Endometrium (tissue), 2 donors: ENCODE data around the gene CCL27.
A peak's percentile ranks its signal among the peaks of the same experiment; 100 is the strongest.

ENCODE experiments used
- FAIRE-seq: peaks from 2 replicates; lab custom pipeline; 2012; peaks lifted over from hg19 to GRCh38; lab: Jason Lieb, UNC
- donor health status: control.
- donor health status: control.

The CCL27 gene

GRCh38 chr9:34684145-34684544 lies 21.7 kb upstream of the CCL27 start:
- FAIRE-seq = no peak

DNA sequence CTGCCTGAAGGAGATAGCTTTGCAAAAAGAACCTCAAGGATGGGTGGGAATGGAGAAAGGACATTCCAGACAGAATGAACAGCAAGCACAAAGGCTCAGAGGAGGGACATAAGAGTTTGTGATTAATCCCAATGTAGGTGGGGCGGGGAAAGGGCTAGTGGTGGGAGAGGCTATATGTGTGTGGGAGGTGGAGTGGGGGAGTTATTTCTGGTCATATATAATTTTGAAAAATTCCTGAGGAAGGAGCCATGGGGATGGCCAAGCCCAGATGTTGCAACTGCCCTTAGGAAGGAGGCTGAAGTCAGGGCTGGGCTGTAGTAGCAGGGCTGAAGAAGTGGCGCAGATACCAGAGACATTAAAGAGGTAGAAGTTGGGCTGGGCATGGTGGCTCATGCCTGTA lies 13.4 kb upstream of the CCL27 start:
- no peak for FAIRE-seq

DNA sequence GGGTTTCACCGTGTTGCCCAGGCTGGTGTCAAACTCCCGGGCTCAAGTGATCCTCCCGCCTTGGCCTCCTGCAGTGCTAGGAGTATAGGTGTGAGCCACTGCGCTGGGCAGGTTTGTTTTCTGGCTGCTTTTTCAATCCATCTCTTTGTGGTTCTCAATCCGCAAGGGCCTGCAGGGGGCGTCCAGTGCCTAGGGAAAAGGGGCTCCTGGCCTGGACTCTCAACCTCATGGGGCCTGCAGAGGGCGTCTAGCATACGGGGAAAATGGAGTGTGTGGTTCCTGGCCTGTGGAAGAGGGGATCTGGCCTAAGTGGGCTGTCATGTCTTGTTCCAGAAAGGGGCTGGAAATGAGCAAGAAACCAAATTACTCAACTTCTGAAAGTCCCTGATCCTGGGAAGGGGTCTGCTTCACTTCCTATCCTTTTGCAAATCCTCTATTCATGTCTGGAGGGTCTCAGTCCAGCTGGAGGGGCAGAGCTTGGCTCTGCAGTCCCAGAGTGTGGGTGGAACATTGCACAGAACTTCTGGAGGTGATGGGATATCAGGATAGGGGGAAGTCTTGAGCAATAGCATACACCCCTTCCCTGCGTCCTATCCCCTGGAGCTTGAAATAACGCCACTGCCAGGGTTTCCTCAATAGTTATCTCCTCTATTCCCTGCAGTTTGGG lies 12.7 kb upstream of the CCL27 start:
- FAIRE-seq = no peak

DNA sequence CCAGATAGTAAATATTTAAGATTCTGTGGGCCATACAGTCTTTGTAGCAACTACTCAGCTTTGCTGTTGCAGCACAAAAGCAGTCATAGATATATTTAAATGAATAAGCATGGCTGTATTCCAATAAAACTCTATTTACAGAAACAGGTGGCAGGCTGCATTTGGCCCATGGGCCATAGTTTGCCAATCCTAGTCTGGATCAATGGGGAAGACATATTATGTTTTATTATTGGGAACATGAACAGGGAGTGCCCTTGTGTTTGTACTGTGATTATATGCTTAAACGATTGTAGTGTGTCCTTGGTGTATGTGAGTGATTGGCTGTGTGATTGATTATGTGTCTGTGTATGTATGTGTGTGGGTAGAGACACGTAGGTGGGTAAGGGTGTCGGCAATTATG lies 12.0 kb upstream of the CCL27 start:
- FAIRE-seq = no peak

GRCh38 chr9:34671307-34671706 lies 8.8 kb upstream of the CCL27 start:
- FAIRE-seq = no peak

- FAIRE-seq = no peak
Measured at GRCh38 chr9:34669809-34670562, 7.5 kb upstream of the CCL27 start.

DNA sequence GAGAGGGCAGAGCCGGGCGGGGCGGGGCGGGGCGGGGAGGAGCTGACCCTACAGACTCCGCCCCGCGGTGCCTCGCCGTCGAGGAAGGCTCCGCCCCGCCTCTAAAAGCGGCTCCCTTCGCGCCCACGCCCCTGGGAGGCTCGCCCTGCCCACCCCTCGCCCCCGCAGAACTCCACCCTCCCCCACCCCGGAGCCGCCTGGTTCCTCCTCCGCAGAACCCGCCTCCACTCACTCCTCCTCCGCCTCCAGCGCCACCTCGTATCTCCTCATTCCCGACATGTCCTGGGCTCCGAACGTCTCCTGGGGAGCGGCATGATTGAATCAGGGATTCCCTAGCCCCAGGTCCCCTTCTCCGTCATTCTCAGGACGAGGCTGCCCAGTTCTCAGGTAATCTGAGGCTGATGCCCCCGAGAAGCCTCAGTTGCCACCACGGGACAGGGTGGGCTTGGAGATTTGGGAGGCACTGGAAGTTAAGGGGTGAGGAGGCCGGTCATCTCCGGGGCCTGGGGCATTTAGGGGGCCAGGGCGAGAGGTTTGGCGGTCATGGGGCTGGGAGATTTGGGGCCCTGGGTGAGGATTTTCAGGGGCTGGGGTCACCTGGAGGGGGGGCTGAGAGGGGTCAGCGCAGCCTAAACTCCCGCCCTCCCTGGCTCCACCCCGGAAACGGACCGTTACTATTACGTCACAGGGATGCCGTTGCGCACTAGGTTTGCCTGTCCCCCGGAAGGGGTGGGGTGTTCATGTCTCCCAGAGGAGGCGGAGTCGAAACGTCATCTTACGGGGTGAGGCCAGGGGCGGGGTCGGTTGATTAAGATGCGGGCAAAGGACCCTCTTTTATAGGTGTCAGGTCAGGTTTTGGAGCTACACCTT lies 3.2 kb upstream of the CCL27 start:
- FAIRE-seq = peak; percentile 18

DNA sequence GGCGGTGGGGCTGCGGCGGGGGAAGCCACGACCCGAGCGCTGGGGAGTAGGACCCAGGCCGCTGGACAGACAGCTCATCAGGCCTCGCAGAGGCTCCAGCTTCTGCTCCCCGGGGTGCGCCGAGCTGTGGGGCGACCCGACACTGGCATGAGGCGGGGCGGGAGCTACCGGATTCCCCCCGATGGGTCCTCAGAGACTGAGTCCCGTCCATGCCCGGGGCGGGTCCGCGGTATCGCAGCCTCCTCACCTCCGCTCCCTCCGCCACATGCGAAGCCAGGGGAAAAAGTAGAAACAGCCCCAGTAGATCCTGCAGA lies 2.6 kb upstream of the CCL27 start:
- FAIRE-seq = no peak

DNA sequence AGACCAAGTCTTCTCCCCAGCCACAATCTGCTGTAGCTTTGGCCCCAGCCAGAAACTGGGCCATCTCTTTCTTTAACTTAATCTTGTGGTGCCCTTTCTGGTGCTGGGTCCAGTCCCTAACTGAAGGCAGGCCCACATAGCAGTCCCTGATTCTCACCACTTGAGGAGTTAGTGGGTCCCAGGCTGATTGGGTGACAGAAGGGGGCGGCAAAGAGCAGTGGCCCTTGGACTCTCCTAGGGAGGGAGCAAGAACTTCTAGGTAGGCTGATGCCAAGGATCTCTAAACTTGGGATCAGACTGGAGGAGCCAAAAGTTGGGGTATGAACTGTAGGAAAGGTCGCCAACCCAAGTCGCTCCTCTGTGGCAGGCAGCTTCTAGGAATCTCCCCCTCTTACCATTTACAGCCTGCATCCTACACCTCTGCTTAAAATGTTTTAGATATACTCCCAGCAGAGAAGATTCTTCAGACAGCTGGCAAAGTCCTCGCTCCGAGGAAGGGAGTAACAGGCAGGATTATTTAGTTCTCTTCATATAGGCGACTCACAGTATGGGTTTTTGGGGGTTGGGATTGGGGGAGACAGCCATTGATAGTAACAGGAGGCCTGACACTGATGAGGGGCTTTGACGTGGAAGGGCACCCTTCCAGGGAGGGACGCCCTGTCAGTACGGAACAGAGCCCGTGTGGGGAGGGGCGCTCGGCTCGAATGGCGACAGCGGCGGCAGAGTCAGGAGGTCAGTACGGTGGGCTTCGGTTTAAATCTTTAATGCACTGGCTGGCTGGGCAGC lies 2.0 kb upstream of the CCL27 start:
- no peak for FAIRE-seq

GRCh38 chr9:34663303-34663605 lies 797 bp upstream of the CCL27 start:
- FAIRE-seq = no peak

GRCh38 chr9:34659592-34660253 lies 2.7 kb downstream of the CCL27 start:
- no peak for FAIRE-seq

DNA sequence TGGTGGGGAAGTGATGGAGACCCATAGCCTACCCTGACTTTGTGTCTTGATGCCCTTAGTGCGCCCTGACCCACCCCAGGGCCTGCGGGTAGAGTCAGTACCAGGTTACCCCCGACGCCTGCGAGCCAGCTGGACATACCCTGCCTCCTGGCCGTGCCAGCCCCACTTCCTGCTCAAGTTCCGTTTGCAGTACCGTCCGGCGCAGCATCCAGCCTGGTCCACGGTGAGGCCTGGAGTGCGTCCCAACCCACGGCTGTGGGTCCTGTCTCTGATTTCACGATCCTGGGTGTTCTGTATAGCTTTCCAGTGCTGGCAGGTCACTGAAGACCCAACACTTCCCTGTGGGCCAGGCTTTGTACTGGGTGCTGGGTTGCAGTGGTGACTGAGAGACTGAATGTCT lies 4.0 kb downstream of the CCL27 start:
- no peak for FAIRE-seq

GRCh38 chr9:34656992-34657391 lies 5.5 kb downstream of the CCL27 start:
- FAIRE-seq = no peak

DNA sequence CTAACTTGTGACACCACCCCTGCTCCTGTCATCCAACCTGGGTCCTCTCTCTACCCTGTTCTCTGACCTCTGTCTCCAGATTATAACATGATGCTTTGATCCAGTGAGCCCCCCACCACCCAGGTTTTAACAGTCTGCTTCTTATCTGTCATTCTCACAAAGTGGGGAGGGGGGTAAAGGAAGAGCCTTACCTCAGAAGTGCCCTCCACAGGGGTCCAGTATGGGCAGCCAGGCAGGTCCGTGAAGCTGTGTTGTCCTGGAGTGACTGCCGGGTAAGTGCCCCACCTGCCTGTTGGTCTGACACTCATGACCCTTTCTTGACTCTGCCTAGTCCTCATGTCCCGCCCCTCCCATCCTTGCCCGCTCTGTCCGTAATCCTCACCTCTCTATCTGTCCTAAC lies 7.1 kb downstream of the CCL27 start:
- FAIRE-seq = no peak

DNA sequence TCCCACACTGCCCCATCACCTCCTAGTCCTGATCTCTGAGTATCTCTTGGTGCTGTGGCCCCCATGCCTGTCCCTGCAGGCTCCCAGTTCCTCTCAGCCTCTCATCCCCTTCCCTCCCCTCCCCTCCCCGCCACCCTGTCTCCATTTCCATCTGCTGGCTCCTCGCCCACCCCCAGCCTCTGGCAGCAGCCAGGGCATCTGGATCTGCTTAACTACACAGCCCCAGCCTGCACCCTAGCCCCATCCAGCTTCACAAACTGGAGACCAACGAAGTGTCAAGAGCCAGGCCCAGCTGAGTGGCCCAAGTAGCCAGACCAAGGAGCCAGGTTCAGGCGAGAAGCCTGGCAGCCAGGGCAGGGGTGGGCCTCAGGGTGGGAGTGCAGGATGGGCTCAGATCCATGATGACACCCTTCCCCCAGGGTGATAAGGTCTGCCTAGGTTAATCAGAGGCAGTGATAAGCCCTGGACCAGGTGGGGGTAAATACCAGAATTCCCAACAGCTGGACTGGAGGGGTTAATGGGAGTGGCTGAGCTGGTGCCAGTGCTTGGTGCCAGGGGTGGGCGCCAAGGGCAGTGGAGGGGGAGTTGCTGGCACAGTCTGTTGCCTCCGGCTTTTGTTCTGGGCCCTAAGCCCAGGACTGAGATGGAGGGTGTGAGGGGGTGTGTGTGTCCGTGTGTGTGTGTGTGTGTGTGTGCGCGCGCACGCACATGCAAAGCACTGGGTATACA lies 8.0 kb downstream of the CCL27 start:
- FAIRE-seq = no peak

- no peak for FAIRE-seq
Measured at GRCh38 chr9:34653151-34654072, 9.0 kb downstream of the CCL27 start.

- no peak for FAIRE-seq
Measured at GRCh38 chr9:34652602-34653000, 9.9 kb downstream of the CCL27 start.

DNA sequence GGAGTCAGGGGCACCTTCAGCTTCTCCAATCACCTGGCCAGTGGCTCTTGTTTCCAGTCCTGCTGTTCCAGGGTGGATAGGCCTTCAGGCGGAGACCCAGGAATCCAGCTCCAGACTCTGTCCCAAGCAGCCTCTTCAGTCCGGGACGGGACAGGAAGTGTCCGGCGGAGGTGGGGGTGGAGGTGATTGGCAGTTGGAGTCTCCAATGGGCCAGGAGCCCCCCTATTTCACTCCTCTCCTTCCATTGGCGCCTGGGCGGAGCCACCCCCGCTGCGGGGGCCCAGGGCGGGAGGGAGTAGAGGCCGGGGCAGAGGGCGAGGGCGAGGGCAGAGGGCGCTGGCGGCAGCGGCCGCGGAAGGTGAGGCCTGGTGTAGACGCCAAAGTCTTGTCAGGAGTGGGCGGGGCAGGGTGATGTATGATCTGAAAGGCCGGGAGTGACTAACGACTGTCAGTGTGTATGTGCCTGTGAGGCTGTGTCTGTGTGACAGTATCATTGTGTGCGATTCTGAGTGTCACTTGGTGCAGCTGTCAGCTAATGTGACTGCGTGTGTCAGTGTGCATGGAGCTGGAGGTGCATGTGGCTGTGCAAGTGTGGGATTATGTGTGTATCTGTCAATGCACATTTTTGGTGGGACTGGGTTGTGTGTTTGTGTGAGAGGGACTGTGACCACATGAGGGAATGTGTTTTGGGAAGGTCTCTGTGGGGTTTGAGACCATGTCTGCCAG lies 10.4 kb downstream of the CCL27 start, which contains the start of gene IL11RA:
TSS of gene IL11RA (plus strand) at position 310 of the 726 bp plus-strand sequence. CDS start 3,033 bp downstream, outside the sequence.
- no peak for FAIRE-seq

GRCh38 chr9:34651321-34651720 lies 11.1 kb downstream of the CCL27 start:
- no peak for FAIRE-seq
